WTC11 (cell line): Measurements from ENCODE around the gene MEFV.

Experiments used
- CBFB ChIP-seq: sonication (generic); formaldehyde crosslinking; IDR thresholded peaks from 2 replicates; pipeline ENCODE4 v1.8.1; 2022; ENCODE audit warnings: mild to moderate bottlenecking, low read depth, missing genetic modification reagents
- ETV6 ChIP-seq: sonication (generic); formaldehyde crosslinking; IDR thresholded peaks from 2 replicates; pipeline ENCODE4 v1.8.1; 2022; ENCODE audit warnings: mild to moderate bottlenecking, missing genetic modification reagents
- NR3C1 ChIP-seq: sonication (generic); formaldehyde crosslinking; conservative IDR thresholded peaks from 2 replicates; pipeline ENCODE4 v1.8.1; 2023; ENCODE audit warnings: low read depth, mild to moderate bottlenecking, missing genetic modification reagents
- TEAD4 ChIP-seq: sonication (generic); formaldehyde crosslinking; IDR thresholded peaks from 2 replicates; pipeline ENCODE4 v1.8.0; 2022; ENCODE audit warnings: mild to moderate bottlenecking, missing genetic modification reagents
- TF ChIP-seq, protein P1 (sequence below): fragments of 200-600 bp; IDR thresholded peaks from 2 replicates; pipeline ENCODE4 v1.8.0; 2022; ENCODE audit warnings: antibody characterized with exemption
- TF ChIP-seq, protein P2 (sequence below): sonication (generic); formaldehyde crosslinking; IDR thresholded peaks from 2 replicates; pipeline ENCODE4 v1.8.1; 2023; ENCODE audit warnings: mild to moderate bottlenecking, missing genetic modification reagents
- TF ChIP-seq, protein P3 (sequence below): sonication (generic); formaldehyde crosslinking; IDR thresholded peaks from 2 replicates; pipeline ENCODE4 v1.8.1; 2023; ENCODE audit warnings: mild to moderate bottlenecking, missing genetic modification reagents
- TF ChIP-seq, protein P4 (sequence below): sonication (generic); formaldehyde crosslinking; IDR thresholded peaks from 2 replicates; pipeline ENCODE4 v1.8.0; 2022; ENCODE audit warnings: mild to moderate bottlenecking, missing genetic modification reagents

DNA sequence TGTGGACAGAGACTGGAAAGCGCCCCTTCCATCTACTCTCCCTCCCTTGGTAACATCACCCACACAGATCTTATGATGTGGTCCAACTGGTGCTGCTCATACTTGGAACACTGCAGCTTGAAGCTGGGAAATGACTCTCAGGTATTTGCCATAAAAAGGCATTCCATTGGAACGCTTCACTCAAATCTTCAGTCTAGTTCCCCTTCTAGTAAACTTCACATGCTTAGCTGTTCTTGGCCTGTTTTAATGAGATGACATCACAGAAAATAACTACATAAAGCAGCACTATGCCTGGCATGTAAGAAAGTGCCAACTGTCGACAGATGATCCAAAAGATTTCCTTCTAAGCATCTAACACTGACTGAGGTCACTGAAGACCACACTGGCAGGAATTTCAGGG, 36.2 kb upstream of the MEFV start:
- TF ChIP-seq, protein P1, sequence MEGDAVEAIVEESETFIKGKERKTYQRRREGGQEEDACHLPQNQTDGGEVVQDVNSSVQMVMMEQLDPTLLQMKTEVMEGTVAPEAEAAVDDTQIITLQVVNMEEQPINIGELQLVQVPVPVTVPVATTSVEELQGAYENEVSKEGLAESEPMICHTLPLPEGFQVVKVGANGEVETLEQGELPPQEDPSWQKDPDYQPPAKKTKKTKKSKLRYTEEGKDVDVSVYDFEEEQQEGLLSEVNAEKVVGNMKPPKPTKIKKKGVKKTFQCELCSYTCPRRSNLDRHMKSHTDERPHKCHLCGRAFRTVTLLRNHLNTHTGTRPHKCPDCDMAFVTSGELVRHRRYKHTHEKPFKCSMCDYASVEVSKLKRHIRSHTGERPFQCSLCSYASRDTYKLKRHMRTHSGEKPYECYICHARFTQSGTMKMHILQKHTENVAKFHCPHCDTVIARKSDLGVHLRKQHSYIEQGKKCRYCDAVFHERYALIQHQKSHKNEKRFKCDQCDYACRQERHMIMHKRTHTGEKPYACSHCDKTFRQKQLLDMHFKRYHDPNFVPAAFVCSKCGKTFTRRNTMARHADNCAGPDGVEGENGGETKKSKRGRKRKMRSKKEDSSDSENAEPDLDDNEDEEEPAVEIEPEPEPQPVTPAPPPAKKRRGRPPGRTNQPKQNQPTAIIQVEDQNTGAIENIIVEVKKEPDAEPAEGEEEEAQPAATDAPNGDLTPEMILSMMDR, result no peak
- TF ChIP-seq, protein P2, sequence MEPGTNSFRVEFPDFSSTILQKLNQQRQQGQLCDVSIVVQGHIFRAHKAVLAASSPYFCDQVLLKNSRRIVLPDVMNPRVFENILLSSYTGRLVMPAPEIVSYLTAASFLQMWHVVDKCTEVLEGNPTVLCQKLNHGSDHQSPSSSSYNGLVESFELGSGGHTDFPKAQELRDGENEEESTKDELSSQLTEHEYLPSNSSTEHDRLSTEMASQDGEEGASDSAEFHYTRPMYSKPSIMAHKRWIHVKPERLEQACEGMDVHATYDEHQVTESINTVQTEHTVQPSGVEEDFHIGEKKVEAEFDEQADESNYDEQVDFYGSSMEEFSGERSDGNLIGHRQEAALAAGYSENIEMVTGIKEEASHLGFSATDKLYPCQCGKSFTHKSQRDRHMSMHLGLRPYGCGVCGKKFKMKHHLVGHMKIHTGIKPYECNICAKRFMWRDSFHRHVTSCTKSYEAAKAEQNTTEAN (CRISPR knock-in tag), result no peak
- TF ChIP-seq, protein P3, sequence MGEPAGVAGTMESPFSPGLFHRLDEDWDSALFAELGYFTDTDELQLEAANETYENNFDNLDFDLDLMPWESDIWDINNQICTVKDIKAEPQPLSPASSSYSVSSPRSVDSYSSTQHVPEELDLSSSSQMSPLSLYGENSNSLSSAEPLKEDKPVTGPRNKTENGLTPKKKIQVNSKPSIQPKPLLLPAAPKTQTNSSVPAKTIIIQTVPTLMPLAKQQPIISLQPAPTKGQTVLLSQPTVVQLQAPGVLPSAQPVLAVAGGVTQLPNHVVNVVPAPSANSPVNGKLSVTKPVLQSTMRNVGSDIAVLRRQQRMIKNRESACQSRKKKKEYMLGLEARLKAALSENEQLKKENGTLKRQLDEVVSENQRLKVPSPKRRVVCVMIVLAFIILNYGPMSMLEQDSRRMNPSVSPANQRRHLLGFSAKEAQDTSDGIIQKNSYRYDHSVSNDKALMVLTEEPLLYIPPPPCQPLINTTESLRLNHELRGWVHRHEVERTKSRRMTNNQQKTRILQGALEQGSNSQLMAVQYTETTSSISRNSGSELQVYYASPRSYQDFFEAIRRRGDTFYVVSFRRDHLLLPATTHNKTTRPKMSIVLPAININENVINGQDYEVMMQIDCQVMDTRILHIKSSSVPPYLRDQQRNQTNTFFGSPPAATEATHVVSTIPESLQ, result no peak
- TF ChIP-seq, protein P4, sequence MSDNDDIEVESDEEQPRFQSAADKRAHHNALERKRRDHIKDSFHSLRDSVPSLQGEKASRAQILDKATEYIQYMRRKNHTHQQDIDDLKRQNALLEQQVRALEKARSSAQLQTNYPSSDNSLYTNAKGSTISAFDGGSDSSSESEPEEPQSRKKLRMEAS, result no peak
- TF ChIP-seq CBFB (no peak), TEAD4 (CRISPR knock-in tag) (no peak), ETV6 (CRISPR knock-in tag) (no peak), NR3C1 (CRISPR knock-in tag) (no peak)
